Measurements from ENCODE around the gene RHOD. TPM values are rescaled to one million over a fixed set of nuclear protein-coding genes. Genes with fewer than 3 reads are reported as not detected.
A peak's percentile ranks its signal among the peaks of the same experiment; 100 is the strongest.

The RHOD gene
- total and polyA plus RNA-seq, 2 of the 8 experiments (the other 6 are each of a cell fraction or from before 2014, with no cell fraction given) = 12.1 to 17.6 TPM

- H4K5ac ChIP-seq (ENCODE audit: insufficient read length, low read depth, low read length) = no peak overlapping the region
- no peak overlapping the region for H3K14ac ChIP-seq (ENCODE audit: insufficient read length)
- no peaks in the 10 kb centered on the region for H3K36me3 ChIP-seq (ENCODE audit: control insufficient read depth in 2 of 4, insufficient read depth in 4 of 4, low read length in 3 of 4)
- no peaks in the 10 kb centered on the region for H4K20me1 ChIP-seq (replicated peaks in 1 of 2; ENCODE audit: control insufficient read depth in 1 of 2, insufficient read depth in 2 of 2, low read length in 2 of 2)
- no peak overlapping the region for H3K4me2 ChIP-seq (ENCODE audit: insufficient read depth in 1 of 2, low read depth in 2 of 2, low read length in 2 of 2)
- FAIRE-seq (no peak), DNase-seq (ENCODE audit: low read depth in 1 of 2, low spot score in 2 of 2) (no peak)
- H2BK15ac ChIP-seq (ENCODE audit: low read length) = no peak overlapping the region
- no peak overlapping the region for H3K56ac ChIP-seq (replicated peaks; ENCODE audit: insufficient read length, low read depth, low read length)
- no peak overlapping the region for H4K91ac ChIP-seq (replicated peaks; ENCODE audit: insufficient read length, low read length)
- H3K9me3 ChIP-seq (ENCODE audit: insufficient read depth in 2 of 2, low read depth in 1 of 2, low read length in 1 of 2) = no peaks in the 10 kb centered on the region
- H2AK5ac ChIP-seq (ENCODE audit: low read depth, low read length) = no peak overlapping the region
- no peak overlapping the region for H3K4ac ChIP-seq (replicated peaks; ENCODE audit: insufficient read length, low read depth, low read length)
- no peak overlapping the region for H3K23ac ChIP-seq (ENCODE audit: insufficient read length)
- no peak overlapping the region for H3K4me3 ChIP-seq (ENCODE audit: extremely low read depth in 1 of 4, insufficient read depth in 2 of 4, low read depth in 3 of 4, low read length in 4 of 4)
- no peaks in the 10 kb centered on the region for H3K79me2 ChIP-seq (ENCODE audit: control insufficient read depth in 1 of 2, insufficient read depth in 2 of 2, low read length in 2 of 2)
- POLR2A ChIA-PET (ENCODE audit: partially characterized antibody) = no interaction called here
- no peaks in the 10 kb centered on the region for H3K79me1 ChIP-seq (ENCODE audit: low read depth, low read length)
- CTCF ChIA-PET (ENCODE audit: partially characterized antibody) = interaction anchor here (1.3 kb wide), 1 partner anchor 38 kb away, joined by 6 read pairs; no protein-coding TSS in a partner anchor
- H3K4me1 ChIP-seq (replicated peaks in 1 of 4; ENCODE audit: control insufficient read depth in 3 of 4, insufficient read depth in 4 of 4, low read length in 3 of 4) = peaks cover 4 to 15% (median 11%) of the 10 kb centered on the region in 4 experiments; a peak in 6 of 7 replicates
- TF ChIP-seq FOSL1 (IDR thresholded peaks at IDR 0.05; ENCODE audit: insufficient read depth, low read depth, low read length) = no peak
- TF ChIP-seq USF2 (IDR thresholded peaks at IDR 0.05; ENCODE audit: low read length) = no peak
- TF ChIP-seq ATF3 (IDR thresholded peaks at IDR 0.05; ENCODE audit: insufficient read depth, low read depth, low read length) = no peak
- TF ChIP-seq POU5F1 (IDR thresholded peaks at IDR 0.05; ENCODE audit: low read depth, low read length) = no peak
- TF ChIP-seq E2F6 (IDR thresholded peaks at IDR 0.05) = no peak
- TF ChIP-seq CEBPB (IDR thresholded peaks at IDR 0.05; ENCODE audit: low read depth, low read length) = no peak
- TF ChIP-seq NANOG (IDR thresholded peaks at IDR 0.05; ENCODE audit: insufficient read depth, low read depth, low read length, poor library complexity, severe bottlenecking) = no peak
- TF ChIP-seq MAFK (IDR thresholded peaks at IDR 0.05; ENCODE audit: low read depth, low read length) = no peak
- TF ChIP-seq EGR1 (IDR thresholded peaks at IDR 0.05; ENCODE audit: borderline replicate concordance, low read depth, low read length) = no peak
- no peak for TF ChIP-seq POLR2A (IDR thresholded peaks at IDR 0.05; ENCODE audit: control extremely low read depth in 1 of 2, low read depth in 2 of 2, low read length in 2 of 2)
- TF ChIP-seq SP2 (IDR thresholded peaks at IDR 0.05; ENCODE audit: low read length) = no peak
- no peak for TF ChIP-seq CHD1 (IDR thresholded peaks at IDR 0.05; ENCODE audit: low read depth, low read length)
- no peak overlapping the region for H2BK12ac ChIP-seq (ENCODE audit: low read depth, low read length)
- peak overlapping the region; percentile 58; the same call in 1 of the 2 replicates for H4K8ac ChIP-seq (ENCODE audit: extremely low read depth, insufficient read depth, low read length)
- no peak overlapping the region for H2BK120ac ChIP-seq (replicated peaks; ENCODE audit: low read depth, low read length)
- H3K27ac ChIP-seq (ENCODE audit: low read depth, low read length) = no peak overlapping the region
- H2BK20ac ChIP-seq (ENCODE audit: low read length) = no peak overlapping the region
- H3K18ac ChIP-seq (ENCODE audit: extremely low read depth, low read length) = no peak overlapping the region
- H3K9ac ChIP-seq (replicated peaks in 1 of 4; ENCODE audit: extremely low read depth in 1 of 4, low read depth in 3 of 4, low read length in 3 of 4) = no peak overlapping the region
- H3K23me2 ChIP-seq (ENCODE audit: low read depth, low read length) = peaks cover 6% of the 10 kb centered on the region; the same call in 1 of the 2 replicates
- peaks cover 0 to 13% (median 6%) of the 10 kb centered on the region in 4 experiments; a peak in 5 of 7 replicates for H3K27me3 ChIP-seq (replicated peaks in 1 of 4; ENCODE audit: control insufficient read depth in 3 of 4, extremely low read depth in 1 of 4, insufficient read depth in 3 of 4, low read length in 3 of 4)
- no peak overlapping the region for H2BK5ac ChIP-seq (ENCODE audit: low read depth, low read length)
- H2AFZ ChIP-seq (ENCODE audit: low read length) = no peak overlapping the region
- 93% methylated on average over 3 of the region's 3 CpGs; no CpG with 5 or more reads in 1 of the 2 experiments for WGBS, 2 experiments (ENCODE audit: extremely low coverage in 1 of 2, insufficient coverage in 1 of 2, insufficient read length in 1 of 2, insufficient replicate concordance in 2 of 2, low coverage in 1 of 2, low lambda C conversion rate in 2 of 2, missing lambda C conversion rate in 1 of 2)
Measured at GRCh38 chr11:67059671-67060070, 3.0 kb downstream of the RHOD start.

Data from H1 (cell line).